CD14-positive monocyte (primary cell): ENCODE data around the gene GINS1. TPM values are rescaled to one million over a fixed set of nuclear protein-coding genes. Genes with fewer than 3 reads are reported as not detected.

ENCODE experiments used
- DNase-seq, 3 donors: peaks; one replicate each; pipeline ENCODE4 v3.0.0-alpha.2; 2011 to 2022
- H2AFZ ChIP-seq: 2 replicates; pipeline ENCODE4 v1.6.0; 2012; ENCODE audit warnings: mild to moderate bottlenecking, low read depth, low read length, inconsistent platforms; ENCODE audit not compliant: insufficient read depth, poor library complexity, severe bottlenecking
- H3K27ac ChIP-seq, 2 donors: 1 replicate in 1 of 2; 2 replicates in 1 of 2; pipeline ENCODE4 v1.5.1; 2012 to 2013; ENCODE audit warnings: low read length in 2 of 2, control low read depth in 1 of 2, inconsistent platforms in 1 of 2, low read depth in 1 of 2, mild to moderate bottlenecking in 1 of 2
- H3K27me3 ChIP-seq, 2 donors: one replicate each; pipeline versions ENCODE4 v1.6.0 to v1.6.1; 2011 to 2013; ENCODE audit warnings: low read length in 2 of 2; ENCODE audit not compliant: control insufficient read depth in 2 of 2, insufficient read depth in 2 of 2
- H3K36me3 ChIP-seq, 2 donors: replicated peaks in 1 of 2; 1 replicate in 1 of 2; 2 replicates in 1 of 2; pipeline versions ENCODE4 v1.5.1 to v1.6.1; 2012 to 2013; ENCODE audit warnings: low read length in 2 of 2, control low read depth in 1 of 2, inconsistent platforms in 1 of 2, mild to moderate bottlenecking in 1 of 2; ENCODE audit not compliant: insufficient read depth in 2 of 2, control insufficient read depth in 1 of 2
- H3K4me1 ChIP-seq, 2 donors: 1 replicate in 1 of 2; 2 replicates in 1 of 2; pipeline versions ENCODE4 v1.5.1 to v1.6.1; 2012 to 2013; ENCODE audit warnings: low read length in 2 of 2, control low read depth in 1 of 2, inconsistent platforms in 1 of 2, mild to moderate bottlenecking in 1 of 2, moderate library complexity in 1 of 2; ENCODE audit not compliant: insufficient read depth in 2 of 2, control insufficient read depth in 1 of 2
- H3K4me2 ChIP-seq: replicated peaks from 2 replicates; pipeline ENCODE3; 2012; ENCODE audit warnings: low read length, moderate library complexity, mild to moderate bottlenecking; ENCODE audit not compliant: poor library complexity, severe bottlenecking; ENCODE audit errors: extremely low read depth
- H3K4me3 ChIP-seq, 3 experiments: fragments of 200-600 bp in 1 of 3; sonication (generic) in 1 of 3; replicated peaks in 1 of 3; 1 replicate in 2 of 3; 2 replicates in 1 of 3; pipeline ENCODE4 v1.5.1; 2011 to 2013; ENCODE audit warnings: low read length in 3 of 3, mild to moderate bottlenecking in 3 of 3, control low read depth in 2 of 3, low read depth in 2 of 3, inconsistent platforms in 1 of 3, moderate library complexity in 1 of 3
- H3K79me2 ChIP-seq: 2 replicates; pipeline ENCODE4 v1.6.0; 2012; ENCODE audit warnings: mild to moderate bottlenecking, control low read depth, inconsistent platforms, low read length, moderate library complexity; ENCODE audit not compliant: insufficient read depth
- H3K9ac ChIP-seq: 2 replicates; pipeline ENCODE4 v1.6.0; 2017; ENCODE audit warnings: low read length, mild to moderate bottlenecking; ENCODE audit not compliant: insufficient read depth, poor library complexity, severe bottlenecking
- H3K9me3 ChIP-seq, 2 donors: replicated peaks in 1 of 2; 1 replicate in 1 of 2; 2 replicates in 1 of 2; pipeline versions ENCODE4 v1.5.1 to v1.6.1; 2012 to 2013; ENCODE audit warnings: low read length in 2 of 2, control low read depth in 1 of 2; ENCODE audit not compliant: control insufficient read depth in 1 of 2, insufficient read depth in 1 of 2
- H4K20me1 ChIP-seq: 2 replicates; pipeline ENCODE4 v1.6.0; 2012; ENCODE audit warnings: mild to moderate bottlenecking, low read length, control low read depth, moderate library complexity; ENCODE audit not compliant: insufficient read depth
- H3K27ac Mint-ChIP-seq, 7 donors: one replicate each; pipeline ENCODE4 v1.8.0; 2020; ENCODE audit warnings: mild to moderate bottlenecking in 7 of 7, mixed read lengths in 7 of 7, moderate library complexity in 6 of 7, inconsistent platforms in 2 of 7
- H3K27me3 Mint-ChIP-seq, 3 donors: one replicate each; pipeline ENCODE4 v1.8.0; 2021 to 2022; ENCODE audit warnings: low read depth in 3 of 3, mild to moderate bottlenecking in 3 of 3, mixed read lengths in 3 of 3, moderate library complexity in 3 of 3, inconsistent platforms in 1 of 3
- H3K36me3 Mint-ChIP-seq, 2 donors: one replicate each; pipeline ENCODE4 v1.8.0; 2020; ENCODE audit warnings: mixed read lengths in 2 of 2, inconsistent platforms in 1 of 2, mild to moderate bottlenecking in 1 of 2
- H3K4me1 Mint-ChIP-seq: one replicate; pipeline ENCODE4 v1.8.0; 2020; ENCODE audit warnings: mild to moderate bottlenecking, mixed read lengths
- H3K4me3 Mint-ChIP-seq, 2 donors: one replicate each; pipeline ENCODE4 v1.8.0; 2020; ENCODE audit warnings: mild to moderate bottlenecking in 2 of 2, mixed read lengths in 2 of 2, moderate library complexity in 1 of 2
- H3K9me3 Mint-ChIP-seq, 7 donors: one replicate each; pipeline ENCODE4 v1.8.0; 2020 to 2022; ENCODE audit warnings: mixed read lengths in 7 of 7, mild to moderate bottlenecking in 6 of 7, moderate library complexity in 6 of 7, inconsistent platforms in 2 of 7
- WGBS: methylation state at CpG from one replicate; pipeline ENCODE4 v1.1.5; 2013; ENCODE audit warnings: missing lambda C conversion rate; ENCODE audit not compliant: insufficient coverage; 5-methylcytosine and 5-hydroxymethylcytosine counted together
- intact Hi-C, 2 donors: fragments of 100-400 bp; cut with micrococcal nuclease; formaldehyde crosslinking; loops; one replicate each; pipeline versions ENCODE4 v1.15.0 to v1.15.1; 2023
- polyA plus RNA-seq, 3 donors: library from polyadenylated mRNA; depleted of rRNA in 1 of 3; unstranded in 2 of 3; stranded (reverse) in 1 of 3; fragments of 300-500 nt in 2 of 3; fragments of >200 nt in 1 of 3; fragmentation: Illumina TruSeq in 2 of 3; gene quantifications; 1 replicate in 2 of 3; 2 replicates in 1 of 3; pipeline ENCODE4 v1.2.3, GENCODE V29; 2012 to 2021
- TF ChIP-seq, protein P1 (sequence below): fragments of 200-600 bp; IDR thresholded peaks from one replicate; pipeline ENCODE4 v1.8.0; 2022; ENCODE audit warnings: antibody characterized with exemption, mild to moderate bottlenecking

Gene GINS1
- polyA plus RNA-seq, 3 donors = 0.16 to 0.48 (median 0.28) TPM

DNA sequence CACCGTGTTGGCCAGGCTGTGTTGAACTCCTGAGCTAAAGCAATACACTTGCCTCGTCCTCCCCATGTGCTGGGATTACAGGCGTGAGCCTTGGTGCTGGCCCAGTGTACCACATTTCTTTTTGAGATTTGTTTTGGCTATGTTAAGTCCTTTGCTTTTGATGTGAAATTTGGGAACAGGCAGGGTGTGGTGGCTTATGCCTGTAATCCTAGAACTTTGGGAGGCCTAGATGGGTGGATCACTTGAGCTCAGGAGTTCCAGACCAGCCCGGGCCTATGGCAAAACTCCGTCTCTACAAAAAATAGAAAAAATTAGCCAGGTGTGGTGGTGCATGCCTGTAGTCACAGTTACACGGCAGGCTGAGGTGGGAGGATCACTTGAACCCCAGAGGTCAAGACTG is 40.2 kb downstream of the GINS1 start:
- H3K36me3 Mint-ChIP-seq = peaks cover 33 to 65% of the 10 kb centered on the region in 2 donors
- Histone ChIP-seq H4K20me1 (no peaks in the 10 kb centered on the region), H3K27ac (no peak overlapping the region), H3K27me3 (no peaks in the 10 kb centered on the region), H3K36me3 (peaks cover 8 to 40% of the 10 kb centered on the region in 2 donors), H3K4me3 (no peak overlapping the region), H3K79me2 (no peaks in the 10 kb centered on the region), H2AFZ (no peak overlapping the region), H3K9ac (no peak overlapping the region), H3K4me2 (no peak overlapping the region), H3K9me3 (no peaks in the 10 kb centered on the region), H3K4me1 (no peaks in the 10 kb centered on the region)
- no peak overlapping the region for H3K27ac Mint-ChIP-seq
- no peak overlapping the region for H3K4me3 Mint-ChIP-seq
- 99% methylated on average over 6 of the region's 6 CpGs for WGBS
- peaks cover 6% of the 10 kb centered on the region for H3K4me1 Mint-ChIP-seq
- TF ChIP-seq, protein P1, sequence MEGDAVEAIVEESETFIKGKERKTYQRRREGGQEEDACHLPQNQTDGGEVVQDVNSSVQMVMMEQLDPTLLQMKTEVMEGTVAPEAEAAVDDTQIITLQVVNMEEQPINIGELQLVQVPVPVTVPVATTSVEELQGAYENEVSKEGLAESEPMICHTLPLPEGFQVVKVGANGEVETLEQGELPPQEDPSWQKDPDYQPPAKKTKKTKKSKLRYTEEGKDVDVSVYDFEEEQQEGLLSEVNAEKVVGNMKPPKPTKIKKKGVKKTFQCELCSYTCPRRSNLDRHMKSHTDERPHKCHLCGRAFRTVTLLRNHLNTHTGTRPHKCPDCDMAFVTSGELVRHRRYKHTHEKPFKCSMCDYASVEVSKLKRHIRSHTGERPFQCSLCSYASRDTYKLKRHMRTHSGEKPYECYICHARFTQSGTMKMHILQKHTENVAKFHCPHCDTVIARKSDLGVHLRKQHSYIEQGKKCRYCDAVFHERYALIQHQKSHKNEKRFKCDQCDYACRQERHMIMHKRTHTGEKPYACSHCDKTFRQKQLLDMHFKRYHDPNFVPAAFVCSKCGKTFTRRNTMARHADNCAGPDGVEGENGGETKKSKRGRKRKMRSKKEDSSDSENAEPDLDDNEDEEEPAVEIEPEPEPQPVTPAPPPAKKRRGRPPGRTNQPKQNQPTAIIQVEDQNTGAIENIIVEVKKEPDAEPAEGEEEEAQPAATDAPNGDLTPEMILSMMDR = no peak
- intact Hi-C loops = no loop called here
- peaks cover 0 to 5% (median 2%) of the 10 kb centered on the region in 7 donors for H3K9me3 Mint-ChIP-seq
- H3K27me3 Mint-ChIP-seq = no peaks in the 10 kb centered on the region
- no peak for DNase-seq

DNA sequence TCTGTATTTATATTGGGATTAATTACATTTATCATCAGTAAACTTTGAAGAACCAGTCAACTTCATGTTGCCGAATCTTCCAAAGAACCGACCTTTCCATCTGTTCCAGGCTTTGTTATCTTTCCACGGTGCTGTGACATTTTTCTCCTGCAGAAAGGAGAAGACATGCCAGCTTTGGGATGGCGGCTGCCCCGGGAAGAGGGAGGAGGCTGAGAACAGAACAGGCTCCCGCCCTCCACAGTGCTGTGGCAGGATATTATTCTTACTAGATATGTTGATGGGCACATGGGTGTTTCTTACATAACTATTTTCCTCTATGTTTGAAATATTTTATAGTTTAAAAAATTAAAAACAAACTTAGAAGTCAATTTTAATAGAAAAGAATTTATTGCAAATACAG is 44.9 kb downstream of the GINS1 start:
- Mint-ChIP-seq H3K27me3 (peaks cover 0 to 1% (median 0%) of the 10 kb centered on the region in 3 donors), H3K27ac (no peak overlapping the region), H3K9me3 (peaks cover 0 to 4% (median 1%) of the 10 kb centered on the region in 7 donors), H3K4me1 (peaks cover 6% of the 10 kb centered on the region), H3K4me3 (no peak overlapping the region), H3K36me3 (peaks cover 10 to 20% of the 10 kb centered on the region in 2 donors)
- H3K4me3 ChIP-seq = no peak overlapping the region
- no peaks in the 10 kb centered on the region for H3K4me1 ChIP-seq
- TF ChIP-seq, protein P1 = no peak
- no peak overlapping the region for H3K9ac ChIP-seq
- intact Hi-C loops = no loop called here
- H2AFZ ChIP-seq = no peak overlapping the region
- no peaks in the 10 kb centered on the region for H4K20me1 ChIP-seq
- no peak overlapping the region for H3K27ac ChIP-seq
- peaks cover 5 to 15% of the 10 kb centered on the region in 2 donors for H3K36me3 ChIP-seq
- DNase-seq = no peak
- no peaks in the 10 kb centered on the region for H3K27me3 ChIP-seq
- no peaks in the 10 kb centered on the region for H3K9me3 ChIP-seq
- H3K4me2 ChIP-seq = no peak overlapping the region
- no peaks in the 10 kb centered on the region for H3K79me2 ChIP-seq
- WGBS = 93% methylated on average over 3 of the region's 6 CpGs
